HG02763 (cell line): Measurements from ENCODE around the gene PSMC6.
"Not testable (repeated sequence)": the region's sequence is repeated elsewhere in the genome, so short reads cannot be mapped to it uniquely, and the experiment has no call there.

ENCODE experiments used
- ATAC-seq: cut with Tn5 transposase; IDR thresholded peaks from one replicate; pipeline ENCODE4 v1.9.1; 2021; ENCODE audit warnings: mild to moderate bottlenecking, moderate library complexity; ENCODE audit not compliant: unreplicated experiment

The PSMC6 gene

GRCh38 chr14:52711666-52712065 lies 4.7 kb downstream of the PSMC6 start:
- ATAC-seq: no peak

GRCh38 chr14:52716155-52716554 lies 9.2 kb downstream of the PSMC6 start:
- ATAC-seq: no peak

- no peak for ATAC-seq
Measured at GRCh38 chr14:52723514-52724359, 16.7 kb downstream of the PSMC6 start.

GRCh38 chr14:52724360-52724644 lies 17.3 kb downstream of the PSMC6 start:
- ATAC-seq: no peak

- not testable (repeated sequence) for ATAC-seq
Measured at GRCh38 chr14:52727509-52727908, 20.5 kb downstream of the PSMC6 start.

- not testable (repeated sequence) for ATAC-seq
Measured at GRCh38 chr14:52729035-52729434, 22.0 kb downstream of the PSMC6 start.

- ATAC-seq: no peak
Measured at GRCh38 chr14:52729585-52729924, 22.6 kb downstream of the PSMC6 start.

GRCh38 chr14:52729925-52730708 lies 23.1 kb downstream of the PSMC6 start, which contains the start of gene STYX:
STYX (plus strand) TSS chr14:52730166; CDS start chr14:52730475, 309 bp downstream.
- ATAC-seq: peak; percentile 96

- no peak for ATAC-seq
Measured at GRCh38 chr14:52730709-52731111, 23.7 kb downstream of the PSMC6 start.

- no peak for ATAC-seq
Measured at GRCh38 chr14:52733824-52734223, 26.8 kb downstream of the PSMC6 start.

GRCh38 chr14:52735921-52736489 lies 29.0 kb downstream of the PSMC6 start:
- ATAC-seq: no peak

GRCh38 chr14:52738409-52738808 lies 31.4 kb downstream of the PSMC6 start:
- ATAC-seq: no peak

- no peak for ATAC-seq
Measured at GRCh38 chr14:52740751-52741150, 33.8 kb downstream of the PSMC6 start.

- no peak for ATAC-seq
Measured at GRCh38 chr14:52741865-52742264, 34.9 kb downstream of the PSMC6 start.

- ATAC-seq: no peak
Measured at GRCh38 chr14:52748647-52749292, 41.8 kb downstream of the PSMC6 start.

- no peak for ATAC-seq
Measured at GRCh38 chr14:52755607-52756316, 48.8 kb downstream of the PSMC6 start.

- no peak for ATAC-seq
Measured at GRCh38 chr14:52759145-52759544, 52.1 kb downstream of the PSMC6 start.

GRCh38 chr14:52762923-52763322 lies 55.9 kb downstream of the PSMC6 start:
- not testable (repeated sequence) for ATAC-seq

- ATAC-seq: no peak
Measured at GRCh38 chr14:52767058-52767833, 60.2 kb downstream of the PSMC6 start.

- ATAC-seq: no peak
Measured at GRCh38 chr14:52769887-52770286, 62.9 kb downstream of the PSMC6 start.
